Measurements from ENCODE around the gene SLC38A10.

The SLC38A10 gene

GRCh38 chr17:81330884-81331245 is 35.8 kb upstream of the SLC38A10 start:
- no peak for DNase-seq

GRCh38 chr17:81329927-81330883 is 35.1 kb upstream of the SLC38A10 start:
- DNase-seq, result no peak

- DNase-seq, result no peak
Measured at GRCh38 chr17:81328978-81329926, 34.1 kb upstream of the SLC38A10 start.

GRCh38 chr17:81328489-81328888 is 33.4 kb upstream of the SLC38A10 start:
- no peak for DNase-seq

- no peak for DNase-seq
Measured at GRCh38 chr17:81325714-81326358, 30.7 kb upstream of the SLC38A10 start.

- DNase-seq, result no peak
Measured at GRCh38 chr17:81324851-81325713, 30.0 kb upstream of the SLC38A10 start.

GRCh38 chr17:81324177-81324850 is 29.2 kb upstream of the SLC38A10 start:
- DNase-seq, result no peak

GRCh38 chr17:81323411-81323868 is 28.3 kb upstream of the SLC38A10 start:
- no peak for DNase-seq

GRCh38 chr17:81323083-81323369 is 27.9 kb upstream of the SLC38A10 start:
- no peak for DNase-seq

GRCh38 chr17:81322271-81323082 is 27.4 kb upstream of the SLC38A10 start:
- DNase-seq, result peak in 5 of 6 experiments; percentile 10 to 39 (median 18)

GRCh38 chr17:81317961-81318605 is 23.0 kb upstream of the SLC38A10 start:
- no peak for DNase-seq

GRCh38 chr17:81317530-81317821 is 22.4 kb upstream of the SLC38A10 start:
- no peak for DNase-seq

- no peak for DNase-seq
Measured at GRCh38 chr17:81315885-81316391, 20.8 kb upstream of the SLC38A10 start.

GRCh38 chr17:81315129-81315884 is 20.2 kb upstream of the SLC38A10 start:
- no peak for DNase-seq

- no peak for DNase-seq
Measured at GRCh38 chr17:81314398-81315081, 19.4 kb upstream of the SLC38A10 start.

GRCh38 chr17:81313776-81314397 is 18.8 kb upstream of the SLC38A10 start:
- no peak for DNase-seq

- no peak for DNase-seq
Measured at GRCh38 chr17:81312624-81313325, 17.7 kb upstream of the SLC38A10 start.

- DNase-seq, result no peak
Measured at GRCh38 chr17:81311946-81312345, 16.8 kb upstream of the SLC38A10 start.
